HG02870 (cell line): ENCODE data around the gene CD68.
"Not testable (repeated sequence)": the region's sequence is repeated elsewhere in the genome, so short reads cannot be mapped to it uniquely, and the experiment has no call there.

Experiments
- ATAC-seq: cut with Tn5 transposase; IDR thresholded peaks from one replicate; pipeline ENCODE4 v1.9.1; 2021; ENCODE audit warnings: mild to moderate bottlenecking, moderate library complexity; ENCODE audit not compliant: unreplicated experiment

The CD68 gene

DNA sequence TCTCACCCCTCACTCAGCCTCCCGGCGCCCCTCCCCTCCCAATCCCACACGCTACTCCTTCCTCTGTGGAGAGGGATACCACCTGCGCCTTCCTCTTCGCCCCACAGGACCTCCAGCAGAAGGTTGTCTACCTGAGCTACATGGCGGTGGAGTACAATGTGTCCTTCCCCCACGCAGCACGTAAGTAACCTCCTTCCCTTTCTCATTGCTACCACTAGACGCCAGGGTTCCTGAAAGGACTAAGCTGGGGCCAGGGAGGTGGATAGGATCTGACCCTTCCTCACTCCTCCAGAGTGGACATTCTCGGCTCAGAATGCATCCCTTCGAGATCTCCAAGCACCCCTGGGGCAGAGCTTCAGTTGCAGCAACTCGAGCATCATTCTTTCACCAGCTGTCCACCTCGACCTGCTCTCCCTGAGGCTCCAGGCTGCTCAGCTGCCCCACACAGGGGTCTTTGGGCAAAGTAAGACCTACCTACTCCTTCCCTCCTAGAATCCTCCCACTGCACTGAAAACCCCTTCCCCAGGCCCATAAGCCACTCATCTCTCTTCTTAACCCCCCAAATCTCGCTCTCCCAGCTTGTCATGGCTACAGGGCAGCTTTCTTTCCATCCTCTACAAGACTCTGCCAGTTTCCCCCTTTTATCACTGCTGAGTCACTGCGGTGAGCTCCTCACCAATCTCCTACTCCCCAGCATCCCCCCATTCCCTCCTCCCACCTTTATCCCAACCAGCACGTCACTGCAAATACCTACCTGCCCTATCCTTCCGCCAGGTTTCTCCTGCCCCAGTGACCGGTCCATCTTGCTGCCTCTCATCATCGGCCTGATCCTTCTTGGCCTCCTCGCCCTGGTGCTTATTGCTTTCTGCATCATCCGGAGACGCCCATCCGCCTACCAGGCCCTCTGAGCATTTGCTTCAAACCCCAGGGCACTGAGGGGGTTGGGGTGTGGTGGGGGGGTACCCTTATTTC lies 1.5 kb downstream of the CD68 start:
- no peak for ATAC-seq

DNA sequence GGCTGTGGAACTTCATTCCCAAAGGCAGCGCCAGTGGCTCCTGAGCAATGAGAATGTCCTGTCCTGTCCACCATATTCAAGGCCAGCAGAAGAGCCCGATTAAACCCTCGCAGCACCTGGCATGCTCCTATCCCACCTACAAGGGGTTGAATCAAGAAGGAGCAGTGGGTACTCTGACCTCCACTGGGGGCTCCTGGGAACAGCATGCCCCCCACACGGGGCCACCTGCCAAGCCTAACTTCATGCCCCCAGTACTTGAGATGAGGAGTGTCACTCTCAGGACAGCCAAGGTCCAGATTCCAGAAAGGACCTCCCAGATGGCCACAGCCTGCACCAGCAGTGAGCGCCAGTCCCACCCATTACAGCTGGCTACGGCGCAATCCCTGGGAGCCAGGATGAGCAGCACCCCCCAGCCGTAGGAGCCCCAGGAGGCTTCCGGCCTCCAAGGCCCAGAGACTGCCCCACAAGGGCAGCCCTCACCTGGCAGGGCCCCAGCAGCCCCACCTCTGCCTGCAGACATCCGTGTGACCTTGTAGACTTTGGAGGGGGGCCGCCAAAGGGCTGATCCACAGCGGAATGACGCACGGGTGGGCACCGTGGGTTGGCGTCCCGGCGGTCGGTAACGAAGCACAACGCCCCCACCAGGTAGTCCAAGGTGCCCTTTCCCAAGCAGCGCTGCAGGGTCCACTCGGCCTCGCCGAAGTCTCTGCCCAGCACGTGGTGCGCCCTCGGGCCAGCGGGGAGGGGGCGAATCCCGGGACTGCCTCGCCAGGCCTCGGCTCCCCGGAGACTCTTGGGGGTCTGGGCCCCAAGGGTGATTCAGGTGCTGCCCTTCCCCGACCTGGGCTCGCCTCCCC lies 3.2 kb downstream of the CD68 start:
- no peak for ATAC-seq

DNA sequence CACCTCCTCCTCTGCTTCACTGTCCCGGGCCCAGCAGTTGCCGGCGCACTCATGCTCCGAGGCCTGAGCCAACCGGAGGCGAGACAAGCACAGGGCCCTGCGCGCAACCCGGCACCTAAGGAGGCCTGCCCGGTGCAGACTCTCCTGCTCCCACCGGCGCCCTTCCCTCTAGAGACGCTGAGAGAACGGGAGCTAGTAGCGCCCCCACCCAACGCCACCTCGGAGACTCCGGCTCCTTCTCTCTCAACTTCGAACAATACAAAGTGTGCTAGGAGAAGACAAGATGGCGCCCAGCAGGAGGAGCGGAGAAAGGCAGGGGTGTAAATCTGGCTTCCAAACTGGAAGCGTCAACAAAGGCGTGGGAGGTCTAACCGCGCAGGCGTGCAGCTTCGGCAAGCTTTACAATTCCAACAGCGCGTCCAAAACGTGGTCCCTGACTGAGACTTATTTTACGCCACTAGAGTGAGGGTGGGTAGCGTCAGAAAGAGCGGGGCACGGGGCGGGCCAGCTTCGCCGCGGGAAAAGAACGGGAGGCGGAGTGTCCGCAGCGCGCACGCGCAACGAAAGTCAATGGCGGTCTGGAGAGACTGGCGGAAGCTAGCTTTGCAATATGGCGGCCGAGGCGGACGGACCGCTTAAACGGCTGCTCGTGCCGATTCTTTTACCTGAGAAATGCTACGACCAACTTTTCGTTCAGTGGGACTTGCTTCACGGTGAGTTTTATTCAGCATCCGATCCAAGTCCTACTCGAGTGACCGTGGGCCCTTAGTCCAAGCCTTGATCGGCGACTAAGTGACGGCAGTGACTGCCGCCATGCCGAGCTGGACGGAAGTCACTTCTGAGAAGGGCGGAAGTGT lies 4.0 kb downstream of the CD68 start, which contains the start of gene MPDU1:
Gene MPDU1 (plus strand): TSS at position 600 of the 857 bp plus-strand sequence. CDS start 11 bp downstream, at position 611.
- peak; percentile 70 for ATAC-seq

DNA sequence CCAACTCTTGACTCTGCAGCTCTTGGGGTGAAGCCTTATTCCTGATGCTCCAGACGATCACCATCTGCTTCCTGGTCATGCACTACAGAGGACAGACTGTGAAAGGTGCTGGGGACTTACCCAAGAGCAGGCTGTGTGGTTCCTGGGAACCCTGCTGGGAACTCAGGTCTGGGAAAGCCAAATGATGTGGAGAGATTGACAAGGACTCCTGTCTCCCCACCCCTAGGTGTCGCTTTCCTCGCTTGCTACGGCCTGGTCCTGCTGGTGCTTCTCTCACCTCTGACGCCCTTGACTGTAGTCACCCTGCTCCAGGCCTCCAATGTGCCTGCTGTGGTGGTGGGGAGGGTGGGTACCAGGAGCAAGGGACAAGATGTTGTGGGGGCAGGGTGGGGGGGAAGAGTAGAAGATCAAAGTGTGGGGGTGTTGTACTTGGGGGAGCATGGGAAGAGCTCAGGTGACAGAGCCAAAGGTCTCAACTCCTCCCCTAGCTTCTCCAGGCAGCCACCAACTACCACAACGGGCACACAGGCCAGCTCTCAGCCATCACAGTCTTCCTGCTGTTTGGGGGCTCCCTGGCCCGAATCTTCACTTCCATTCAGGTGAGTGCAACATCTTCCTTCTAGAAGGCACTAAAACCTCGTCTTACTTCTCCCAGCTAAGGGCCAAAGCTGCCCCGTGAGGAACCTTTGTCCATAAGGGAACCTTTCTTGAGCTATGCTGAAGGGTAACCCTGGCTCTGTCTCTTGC lies 7.4 kb downstream of the CD68 start:
- no peak for ATAC-seq

DNA sequence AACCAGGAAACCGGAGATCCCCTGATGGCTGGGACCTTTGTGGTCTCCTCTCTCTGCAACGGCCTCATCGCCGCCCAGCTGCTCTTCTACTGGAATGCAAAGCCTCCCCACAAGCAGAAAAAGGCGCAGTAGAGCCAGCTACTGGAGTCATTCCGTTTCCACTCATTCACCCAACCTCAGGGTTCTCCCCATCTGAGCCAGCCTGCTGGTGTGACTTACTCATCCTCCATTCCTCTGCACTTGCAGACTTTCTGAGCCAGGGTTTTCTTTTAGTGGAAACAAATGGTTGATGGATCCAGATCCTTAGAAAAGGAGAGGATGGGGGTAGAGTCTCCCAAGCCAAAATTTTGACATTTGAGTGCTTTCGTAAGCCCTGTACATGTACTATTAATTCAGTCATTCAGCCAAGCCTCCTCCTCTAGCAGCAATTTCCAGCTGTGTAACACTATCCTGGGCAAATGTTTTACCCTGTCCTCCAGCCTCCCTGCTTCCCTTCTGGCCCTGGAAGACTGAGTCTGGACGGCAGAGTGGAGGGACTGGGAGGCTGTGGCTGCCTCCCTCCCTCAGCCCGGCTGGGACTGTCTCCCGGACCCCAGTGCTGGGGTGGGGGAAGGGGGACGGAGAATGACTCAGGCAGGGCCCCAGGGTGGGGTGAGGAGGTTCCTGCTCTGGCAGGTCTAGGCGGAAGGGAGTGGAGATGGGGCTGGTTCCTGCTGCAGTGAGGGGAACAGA lies 8.1 kb downstream of the CD68 start:
- ATAC-seq: no peak

DNA sequence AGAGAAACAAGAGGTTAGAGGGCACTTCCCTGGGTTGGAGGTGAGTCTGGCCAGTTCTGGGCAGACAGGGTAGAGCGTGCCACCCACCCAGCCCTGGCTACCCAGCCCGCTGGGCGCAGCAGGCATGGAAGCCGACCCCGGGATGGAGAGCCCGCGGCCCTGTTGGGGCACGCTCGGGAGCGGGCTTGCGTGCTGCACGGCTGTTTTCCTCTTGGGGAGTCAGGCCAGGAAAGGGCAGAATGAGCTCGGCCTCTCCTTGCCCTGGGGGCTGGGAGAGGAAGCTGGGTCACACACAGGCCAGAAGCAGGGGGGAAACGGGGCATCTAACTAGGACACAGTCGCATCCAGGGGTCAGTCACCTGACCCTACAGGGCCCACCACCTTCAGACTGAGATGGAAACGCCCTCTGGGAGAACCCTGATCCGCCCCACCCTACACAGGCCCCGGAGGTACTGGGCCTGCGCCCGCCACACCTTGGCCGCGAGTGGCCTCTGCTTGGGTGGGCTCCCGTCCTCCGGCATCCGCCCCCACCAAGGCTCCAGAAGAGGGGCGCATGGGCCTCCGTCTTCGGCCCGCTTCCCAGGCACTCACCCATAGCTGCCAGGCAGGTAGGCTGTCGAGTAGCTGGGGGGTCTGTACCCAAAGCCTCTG lies 9.2 kb downstream of the CD68 start:
- ATAC-seq: no peak

DNA sequence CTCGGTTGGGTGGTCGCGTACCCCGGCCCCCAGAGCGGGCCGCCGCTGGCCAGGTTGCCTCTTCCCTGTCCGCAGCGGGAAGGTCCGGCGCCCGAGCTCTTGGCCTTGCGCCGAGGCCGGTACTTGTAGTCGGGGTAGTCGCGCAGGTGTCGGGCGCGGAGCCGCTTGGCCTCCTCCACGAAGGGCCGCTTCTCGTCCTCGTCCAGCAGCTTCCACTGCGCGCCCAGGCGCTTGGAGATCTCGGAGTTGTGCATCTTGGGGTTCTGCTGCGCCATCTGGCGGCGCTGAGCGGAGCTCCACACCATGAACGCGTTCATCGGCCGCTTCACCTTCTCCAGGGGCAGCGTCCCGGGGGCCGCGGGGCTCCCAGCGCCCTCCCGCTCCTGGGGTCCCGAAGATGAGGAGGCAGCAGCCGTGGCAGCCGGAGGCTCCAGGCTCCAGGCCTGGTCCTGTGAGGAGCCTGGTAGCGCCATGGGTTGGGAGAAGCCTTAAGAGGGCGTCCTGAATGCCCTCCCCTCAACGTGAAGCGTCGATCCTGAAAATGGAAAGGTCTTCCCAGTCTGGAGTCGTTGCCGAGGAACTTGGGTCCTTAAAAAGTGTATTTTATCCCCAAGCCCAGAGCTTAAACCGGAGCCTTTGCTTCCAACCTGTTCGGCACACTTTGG lies 9.9 kb downstream of the CD68 start:
- no peak for ATAC-seq

DNA sequence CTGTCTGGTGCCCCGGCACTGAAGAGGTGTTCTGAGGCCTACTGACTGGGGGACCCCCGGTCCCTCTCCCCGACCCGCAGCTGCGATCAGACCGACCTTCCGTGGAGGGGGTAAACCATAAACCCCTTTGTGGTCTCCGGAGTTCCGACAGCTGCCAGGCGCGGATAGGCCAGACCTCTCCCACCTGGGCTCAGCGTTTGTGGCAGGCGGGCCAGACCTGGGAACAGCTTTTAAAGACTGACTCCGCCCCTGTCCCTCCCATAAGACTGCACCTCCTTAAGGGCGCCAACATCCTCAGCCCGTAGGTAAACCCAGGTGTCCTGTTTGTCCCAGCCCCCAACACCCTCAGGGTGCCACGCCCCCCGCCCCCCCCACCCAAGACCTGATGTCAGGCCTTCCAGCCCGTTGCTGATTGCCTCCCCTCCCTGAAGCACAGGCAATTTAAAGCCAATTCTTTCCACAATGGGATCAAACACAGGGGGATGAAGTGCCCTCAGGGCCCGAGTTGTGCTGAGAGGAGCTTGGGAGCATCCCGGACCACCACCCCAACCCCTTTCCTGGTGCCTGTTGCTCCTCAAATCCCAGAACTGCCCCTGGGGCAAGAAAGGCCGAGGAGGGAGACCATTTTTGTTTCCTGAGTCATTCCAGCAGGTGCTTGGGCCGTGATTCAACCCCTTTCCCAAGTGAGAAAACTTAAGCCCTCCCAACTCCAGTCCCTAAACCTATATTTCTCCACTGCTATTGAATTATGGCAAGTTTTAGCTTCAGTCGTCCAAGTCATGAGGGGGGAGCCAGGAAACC lies 10.7 kb downstream of the CD68 start, which contains the start of gene SOX15:
Gene SOX15 (minus strand): TSS at position 204 of the 801 bp plus-strand sequence. CDS start 418 bp downstream, outside the sequence.
- no peak for ATAC-seq

DNA sequence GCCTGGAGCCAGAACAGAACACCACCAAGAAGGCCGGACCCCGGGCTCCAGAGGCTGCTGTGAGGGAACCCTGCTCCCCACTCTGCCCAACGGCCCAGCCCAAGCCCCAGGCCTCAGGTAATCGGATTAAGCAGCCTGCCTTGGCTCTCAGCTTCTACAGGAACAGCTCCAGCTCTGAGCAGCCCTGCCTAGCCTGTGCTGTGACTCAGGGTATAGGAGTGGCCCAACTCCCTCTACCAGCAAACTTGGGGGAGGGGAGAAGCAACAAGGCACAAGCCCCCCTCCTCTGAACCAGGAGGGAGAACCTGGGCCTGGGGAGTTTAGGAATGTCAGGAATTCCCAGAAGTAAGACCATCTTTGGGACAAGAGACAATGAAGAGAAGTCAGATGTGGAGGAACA lies 11.3 kb downstream of the CD68 start:
- no peak for ATAC-seq

DNA sequence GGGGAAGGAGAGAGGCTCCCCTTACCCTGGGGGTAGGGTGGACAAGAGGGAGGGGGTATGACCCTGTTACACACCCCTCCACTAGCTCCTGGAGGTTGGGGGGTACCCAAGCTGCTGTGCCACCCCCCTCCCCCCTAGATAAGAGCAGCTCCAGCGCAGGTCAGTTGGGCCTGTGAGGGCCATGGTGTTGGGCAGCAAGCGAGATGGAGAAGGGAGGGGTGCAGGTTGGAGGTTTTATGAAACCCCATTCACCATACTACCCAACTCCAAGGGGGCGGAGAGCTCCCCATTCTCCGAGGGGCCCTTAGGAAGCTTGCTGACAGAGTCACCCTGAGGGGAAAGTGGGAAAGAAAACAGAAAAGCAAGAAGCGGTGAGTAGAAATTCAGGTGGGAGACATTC lies 12.2 kb downstream of the CD68 start:
- ATAC-seq: no peak

DNA sequence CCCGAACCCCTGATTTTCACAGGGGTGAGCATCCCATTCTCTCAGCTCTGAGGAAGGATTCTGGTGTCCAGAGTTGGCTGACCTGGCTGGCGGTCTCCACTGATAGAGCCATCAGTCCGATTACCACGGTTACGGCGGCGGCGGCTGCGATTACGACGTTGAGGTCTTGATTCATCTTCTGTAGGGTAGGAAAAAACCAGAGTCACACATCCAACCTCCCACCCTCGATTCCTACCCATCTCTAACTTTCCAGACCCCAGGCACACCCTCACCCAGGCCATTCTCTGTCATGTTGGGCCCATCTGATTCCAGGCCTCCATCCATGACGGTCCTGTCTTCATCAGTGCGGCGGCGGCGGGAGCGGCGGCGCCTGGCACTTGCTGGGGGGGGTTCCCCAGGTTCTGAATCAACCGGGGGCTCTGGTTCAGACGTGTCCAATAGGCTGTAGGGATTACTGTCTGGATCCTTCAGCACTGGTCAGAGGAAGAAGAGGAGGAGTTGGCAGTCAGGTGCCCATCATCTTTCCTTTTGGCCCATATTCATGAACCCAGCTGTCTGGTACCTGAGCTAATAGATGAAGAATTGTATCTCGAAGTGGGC lies 13.1 kb downstream of the CD68 start:
- no peak for ATAC-seq

DNA sequence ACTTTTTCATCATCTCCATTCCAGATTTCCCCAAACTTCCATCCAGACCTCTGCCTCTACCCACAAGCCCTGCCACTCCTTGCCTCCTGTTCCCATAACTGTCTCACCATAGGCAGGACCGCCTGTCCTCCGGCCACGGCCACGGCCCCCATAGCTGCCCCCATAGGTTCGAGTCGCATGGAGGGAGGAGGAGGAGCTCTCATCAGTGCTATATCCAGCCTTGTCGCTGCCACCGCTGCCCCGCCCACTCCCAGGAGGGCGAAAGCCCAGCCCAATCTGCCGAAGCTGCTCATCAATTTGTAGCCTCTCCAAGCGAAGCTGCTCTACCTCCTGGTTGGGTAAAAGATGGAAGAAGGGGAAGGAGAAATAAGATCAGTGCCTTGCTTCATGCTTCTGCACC lies 13.9 kb downstream of the CD68 start:
- no peak for ATAC-seq

DNA sequence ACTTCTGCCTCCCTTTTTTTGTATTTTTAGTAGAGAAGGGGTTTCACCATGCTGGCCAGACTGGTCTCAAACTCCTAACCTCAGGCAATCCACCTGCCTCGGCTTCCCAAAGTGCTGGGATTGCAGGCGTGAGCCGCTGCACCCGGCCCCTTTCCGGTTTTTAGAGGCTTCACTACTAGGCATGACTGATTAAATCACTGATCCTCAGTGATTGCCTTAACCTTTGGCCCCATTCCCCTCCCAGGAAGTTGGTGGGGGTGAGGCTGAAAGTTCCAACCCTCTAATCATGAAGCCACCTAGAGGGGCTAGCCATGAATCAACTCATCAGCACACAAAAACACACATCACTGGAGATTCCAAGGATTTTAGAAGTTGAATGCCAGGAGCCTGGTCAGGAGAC lies 18.1 kb downstream of the CD68 start:
- ATAC-seq: not testable (repeated sequence)

DNA sequence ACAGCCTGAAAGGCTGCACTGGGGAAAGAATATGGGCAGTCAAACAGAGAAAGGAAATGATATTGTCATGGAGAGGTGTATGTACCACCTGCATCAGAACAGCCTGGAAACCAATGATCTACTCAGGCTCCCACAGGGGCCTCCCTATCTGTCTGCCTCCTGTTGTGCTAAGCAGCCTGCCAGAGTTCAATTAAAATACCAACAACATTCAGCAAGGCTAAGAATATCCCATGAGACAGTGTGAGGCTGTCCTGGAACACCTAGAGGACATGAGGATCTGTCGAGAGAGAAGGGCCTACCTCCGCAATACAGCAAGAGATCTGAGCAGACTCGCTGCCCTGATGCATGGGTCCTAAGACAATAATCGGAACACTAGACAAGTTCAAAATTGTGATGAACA lies 26.8 kb downstream of the CD68 start:
- ATAC-seq: no peak

DNA sequence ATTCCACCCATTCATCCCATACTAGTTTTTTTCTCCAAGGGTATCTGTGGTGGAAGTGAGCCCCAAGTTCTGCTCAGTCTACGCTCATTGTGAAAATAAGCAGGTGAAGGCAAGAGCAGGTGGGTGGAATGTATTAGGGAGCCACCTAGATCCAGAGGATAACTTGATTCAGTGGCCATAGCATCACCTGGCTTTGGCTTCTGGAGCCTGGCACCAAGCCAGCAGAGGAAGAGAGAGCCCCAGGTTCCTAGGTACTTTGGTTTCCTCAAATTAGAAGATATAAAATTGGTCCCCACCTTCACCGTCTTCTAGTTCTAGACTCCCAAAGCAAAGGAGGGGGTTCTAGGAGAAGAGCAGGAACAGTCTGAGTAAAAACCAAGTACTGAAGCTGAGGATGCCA lies 31.2 kb downstream of the CD68 start:
- no peak for ATAC-seq

DNA sequence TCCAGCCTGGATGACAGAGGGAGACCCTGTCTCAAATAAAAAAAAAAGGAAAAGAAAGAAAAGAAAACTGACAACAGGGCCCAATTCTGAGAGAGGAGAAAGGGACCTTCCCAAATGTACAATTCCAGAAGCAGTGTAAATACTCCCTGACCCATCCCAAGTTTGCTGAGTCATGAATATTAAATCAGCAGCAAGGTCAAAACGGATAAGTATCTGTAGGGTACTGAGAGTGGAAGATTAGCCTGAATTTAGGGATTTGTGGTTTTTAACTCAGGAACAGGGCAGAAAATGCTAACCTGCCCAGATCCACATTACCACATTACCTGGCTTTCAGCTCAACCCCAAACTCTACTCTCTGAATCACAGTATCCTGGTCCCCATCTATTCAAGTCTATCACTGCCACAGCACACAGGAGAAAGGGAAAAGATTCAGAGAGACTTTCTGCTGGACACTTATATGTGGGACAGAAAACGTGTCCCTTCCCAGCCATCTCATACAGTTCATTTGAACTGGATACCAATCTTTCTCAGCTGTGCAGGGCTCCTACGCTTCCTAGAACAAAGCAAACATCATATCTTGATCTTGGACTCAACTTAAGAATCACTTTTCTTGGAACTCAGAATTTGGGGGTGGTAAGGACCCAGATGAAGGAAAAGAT lies 32.3 kb downstream of the CD68 start:
- no peak for ATAC-seq

DNA sequence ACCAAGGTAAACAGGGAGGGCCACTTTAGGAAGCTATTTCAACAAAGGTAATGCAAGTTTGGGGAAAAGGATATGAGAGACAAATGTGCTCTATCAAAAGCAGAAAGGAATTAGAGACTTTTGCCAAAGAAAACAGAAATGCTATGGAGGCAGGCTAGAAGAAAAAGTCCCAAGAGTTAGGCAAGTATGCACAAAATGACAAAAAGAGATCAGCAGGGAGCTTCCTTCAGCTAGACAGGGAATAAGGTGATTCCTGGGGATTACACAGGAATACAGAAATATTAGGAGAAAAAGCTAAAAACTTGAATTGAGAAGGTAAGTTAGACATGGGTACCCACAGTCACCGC lies 32.8 kb downstream of the CD68 start:
- no peak for ATAC-seq
